ENCODE data around the gene FBXO28. TPM values are rescaled to one million over a fixed set of nuclear protein-coding genes. Genes with fewer than 3 reads are reported as not detected.
A peak's percentile ranks its signal among the peaks of the same experiment; 100 is the strongest.

Gene FBXO28
- total and polyA plus RNA-seq, 2 experiments from 2014 or later: 14.9 to 31.8 TPM

DNA sequence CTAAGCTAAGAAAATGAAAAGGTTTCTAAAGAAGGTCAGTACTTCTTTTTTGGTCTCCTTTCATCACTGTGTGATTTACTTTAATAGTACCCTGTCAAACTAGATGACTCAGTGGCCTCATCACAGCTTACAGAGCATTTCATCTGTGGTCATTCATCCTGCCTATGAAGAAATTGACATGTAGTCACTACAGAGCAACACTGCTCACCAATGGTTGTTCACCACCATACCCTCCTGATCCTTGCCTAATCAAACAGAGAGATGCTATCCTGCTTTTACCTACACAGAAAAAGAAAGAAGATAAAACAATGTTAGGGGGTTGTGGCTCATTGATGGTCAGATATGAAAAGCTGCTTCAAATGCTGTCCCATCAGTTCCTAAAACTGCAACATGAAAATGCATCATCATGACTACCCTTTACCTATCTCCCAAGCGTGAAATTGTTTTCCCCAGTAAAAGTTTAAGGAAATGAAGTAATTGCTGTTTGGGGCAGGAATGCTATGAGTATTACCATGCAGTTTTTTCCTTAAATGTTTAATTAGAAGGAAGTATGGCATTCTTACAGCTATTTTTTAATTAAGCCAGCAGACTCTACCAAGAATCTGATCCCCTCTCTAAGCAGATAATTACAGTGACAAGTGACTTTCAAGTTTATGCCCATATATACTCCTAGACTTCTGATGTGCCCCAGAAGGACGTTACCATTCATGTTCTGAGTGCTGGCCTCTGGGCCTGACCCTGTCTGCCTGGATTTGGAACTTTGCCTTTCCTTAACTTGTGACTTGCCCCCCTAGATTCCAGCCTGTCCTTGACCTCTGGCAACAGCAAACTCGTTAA lies 46.1 kb upstream of the FBXO28 start:
- peak overlapping the region; percentile 48 for H3K4me2 ChIP-seq (ENCODE audit: unreplicated experiment)
- TF ChIP-seq EZH2 (IDR thresholded peaks at IDR 0.05; ENCODE audit: insufficient read depth, poor library complexity, severe bottlenecking): no peak
- TF ChIP-seq EZH2phosphoT487 (IDR thresholded peaks at IDR 0.05; ENCODE audit: insufficient read depth, low read depth): no peak
- 35 to 48% methylated on average over 3 of the region's 3 CpGs for WGBS, 2 experiments (ENCODE audit: low coverage in 1 of 2, low lambda C conversion rate in 2 of 2, missing lambda C conversion rate in 2 of 2)
- no peak overlapping the region for H3K9ac ChIP-seq
- in situ Hi-C loops (cut with MboI): no loop called here
- H4K20me1 ChIP-seq (ENCODE audit: insufficient read depth): no peaks in the 10 kb centered on the region
- H3K27ac ChIP-seq: peak overlapping the region; percentile 31; the same call in 1 of the 2 replicates
- H3K4me3 ChIP-seq: peak overlapping the region; percentile 30; the same call in 1 of the 2 replicates
- H3K27me3 ChIP-seq (replicated peaks; ENCODE audit: insufficient read depth): no peaks in the 10 kb centered on the region
- H3K4me1 ChIP-seq (ENCODE audit: insufficient read depth): peaks cover 29% of the 10 kb centered on the region
- H3F3A ChIP-seq (ENCODE audit: insufficient read depth): peaks cover 22% of the 10 kb centered on the region
- no peaks in the 10 kb centered on the region for H3K9me2 ChIP-seq (ENCODE audit: insufficient read depth)
- no peaks in the 10 kb centered on the region for H3K36me3 ChIP-seq (ENCODE audit: low read depth)
- no peak overlapping the region for H2AFZ ChIP-seq
- H3K9me3 ChIP-seq (ENCODE audit: low read depth): no peaks in the 10 kb centered on the region
- DNase-seq: peak; percentile 87
- H3K79me2 ChIP-seq (ENCODE audit: insufficient read depth): no peaks in the 10 kb centered on the region

DNA sequence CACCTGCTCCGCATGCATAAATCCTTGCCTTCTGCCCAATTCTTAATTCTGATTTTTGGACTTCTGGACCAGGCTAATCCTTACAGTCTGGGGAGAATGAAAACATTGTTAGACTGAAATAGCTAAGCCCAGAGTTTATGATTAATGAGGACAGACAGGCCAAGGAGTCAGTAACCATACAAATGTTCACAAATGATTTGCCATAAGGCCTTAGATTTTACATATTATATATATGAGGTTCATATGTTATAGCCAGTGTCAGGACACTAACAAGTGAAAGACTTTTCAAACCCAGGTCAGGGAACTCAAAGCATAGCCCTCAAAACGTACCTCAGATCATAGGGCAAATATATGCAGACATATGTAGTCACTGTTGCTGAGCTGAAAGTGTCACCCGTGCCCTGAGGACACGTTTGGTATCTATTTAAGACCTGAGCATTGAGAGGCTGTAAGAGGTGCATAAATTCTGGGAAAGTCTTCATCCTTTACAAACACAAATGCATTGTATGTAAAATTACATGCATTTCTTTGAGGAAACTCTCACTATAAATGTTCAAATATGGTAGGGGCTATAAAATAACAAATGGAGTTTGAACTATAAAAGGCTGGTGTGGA lies 45.3 kb upstream of the FBXO28 start:
- in situ Hi-C loops (cut with MboI): no loop called here
- peaks cover 29% of the 10 kb centered on the region for H3K4me1 ChIP-seq (ENCODE audit: insufficient read depth)
- peaks cover 22% of the 10 kb centered on the region for H3F3A ChIP-seq (ENCODE audit: insufficient read depth)
- no peak overlapping the region for H3K4me3 ChIP-seq
- DNase-seq: no peak
- no peak overlapping the region for H2AFZ ChIP-seq
- no peaks in the 10 kb centered on the region for H3K9me3 ChIP-seq (ENCODE audit: low read depth)
- 87 to 89% methylated on average over 4 of the region's 4 CpGs for WGBS, 2 experiments (ENCODE audit: low coverage in 1 of 2, low lambda C conversion rate in 2 of 2, missing lambda C conversion rate in 2 of 2)
- no peak overlapping the region for H3K9ac ChIP-seq
- no peaks in the 10 kb centered on the region for H3K36me3 ChIP-seq (ENCODE audit: low read depth)
- TF ChIP-seq EZH2 (IDR thresholded peaks at IDR 0.05; ENCODE audit: insufficient read depth, poor library complexity, severe bottlenecking) (no peak), EZH2phosphoT487 (IDR thresholded peaks at IDR 0.05; ENCODE audit: insufficient read depth, low read depth) (no peak)
- no peaks in the 10 kb centered on the region for H3K79me2 ChIP-seq (ENCODE audit: insufficient read depth)
- peak overlapping the region; percentile 48 for H3K4me2 ChIP-seq (ENCODE audit: unreplicated experiment)
- no peaks in the 10 kb centered on the region for H3K27me3 ChIP-seq (replicated peaks; ENCODE audit: insufficient read depth)
- H3K9me2 ChIP-seq (ENCODE audit: insufficient read depth): no peaks in the 10 kb centered on the region
- no peaks in the 10 kb centered on the region for H4K20me1 ChIP-seq (ENCODE audit: insufficient read depth)
- H3K27ac ChIP-seq: no peak overlapping the region

DNA sequence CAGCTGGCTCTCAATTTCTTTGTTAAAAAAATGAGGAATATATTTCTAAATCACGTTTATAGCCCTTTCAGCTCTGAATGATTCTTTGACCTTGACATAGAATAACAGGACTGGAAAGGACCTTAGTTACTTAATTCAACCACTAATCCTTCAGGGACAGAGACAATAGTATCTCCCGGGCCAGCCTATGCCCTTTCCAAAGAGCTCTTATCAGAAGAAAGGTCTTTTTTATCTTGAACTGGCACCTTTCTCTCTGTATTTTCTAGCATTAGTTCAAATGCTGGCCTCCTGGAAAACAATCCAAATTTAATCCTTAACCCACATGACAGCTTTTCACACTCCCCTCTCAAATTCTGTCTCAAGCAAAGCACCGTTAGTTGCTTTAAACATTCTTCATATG lies 44.8 kb upstream of the FBXO28 start:
- WGBS, 2 experiments (ENCODE audit: low coverage in 1 of 2, low lambda C conversion rate in 2 of 2, missing lambda C conversion rate in 2 of 2): 96 to 97% methylated on average over 3 of the region's 3 CpGs
- H3K9me2 ChIP-seq (ENCODE audit: insufficient read depth): no peaks in the 10 kb centered on the region
- no peak for DNase-seq
- no peak overlapping the region for H3K27ac ChIP-seq
- H3K9ac ChIP-seq: no peak overlapping the region
- no peak overlapping the region for H2AFZ ChIP-seq
- TF ChIP-seq EZH2 (IDR thresholded peaks at IDR 0.05; ENCODE audit: insufficient read depth, poor library complexity, severe bottlenecking) (no peak), EZH2phosphoT487 (IDR thresholded peaks at IDR 0.05; ENCODE audit: insufficient read depth, low read depth) (no peak)
- peaks cover 29% of the 10 kb centered on the region for H3K4me1 ChIP-seq (ENCODE audit: insufficient read depth)
- no peak overlapping the region for H3K4me2 ChIP-seq (ENCODE audit: unreplicated experiment)
- in situ Hi-C loops (cut with MboI): no loop called here
- H3F3A ChIP-seq (ENCODE audit: insufficient read depth): peaks cover 22% of the 10 kb centered on the region
- H3K27me3 ChIP-seq (replicated peaks; ENCODE audit: insufficient read depth): no peaks in the 10 kb centered on the region
- H3K79me2 ChIP-seq (ENCODE audit: insufficient read depth): no peaks in the 10 kb centered on the region
- no peaks in the 10 kb centered on the region for H3K36me3 ChIP-seq (ENCODE audit: low read depth)
- H4K20me1 ChIP-seq (ENCODE audit: insufficient read depth): no peaks in the 10 kb centered on the region
- H3K4me3 ChIP-seq: no peak overlapping the region
- no peaks in the 10 kb centered on the region for H3K9me3 ChIP-seq (ENCODE audit: low read depth)

DNA sequence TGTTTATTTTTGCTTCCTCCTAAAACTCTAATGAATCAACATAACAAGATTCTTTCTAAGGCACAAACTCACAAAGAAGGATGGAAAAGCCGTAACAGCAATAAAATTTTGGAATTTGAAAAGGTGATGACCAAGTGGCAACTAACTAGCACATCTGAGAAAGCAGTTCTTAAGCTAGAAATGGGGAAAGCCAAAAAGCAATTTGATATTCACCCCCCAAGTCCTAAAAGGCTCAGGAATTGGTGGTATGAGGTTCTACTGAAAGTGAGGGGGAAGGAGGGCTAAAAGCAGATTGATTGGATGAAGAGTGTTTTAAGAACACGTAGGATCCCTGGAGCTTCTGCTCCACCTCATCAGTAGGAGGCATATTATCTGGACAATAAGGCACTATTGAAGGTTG lies 43.4 kb upstream of the FBXO28 start:
- DNase-seq: no peak
- Histone ChIP-seq H2AFZ (no peak overlapping the region), H3K4me2 (ENCODE audit: unreplicated experiment) (no peak overlapping the region), H3K4me3 (no peak overlapping the region), H3K9me2 (ENCODE audit: insufficient read depth) (no peaks in the 10 kb centered on the region), H3K9ac (no peak overlapping the region), H3K27me3 (replicated peaks; ENCODE audit: insufficient read depth) (no peaks in the 10 kb centered on the region), H3K79me2 (ENCODE audit: insufficient read depth) (no peaks in the 10 kb centered on the region), H3K27ac (no peak overlapping the region), H3K4me1 (ENCODE audit: insufficient read depth) (peaks cover 18% of the 10 kb centered on the region), H3F3A (ENCODE audit: insufficient read depth) (peaks cover 16% of the 10 kb centered on the region), H3K36me3 (ENCODE audit: low read depth) (no peaks in the 10 kb centered on the region), H4K20me1 (ENCODE audit: insufficient read depth) (no peaks in the 10 kb centered on the region), H3K9me3 (ENCODE audit: low read depth) (no peaks in the 10 kb centered on the region)
- TF ChIP-seq EZH2phosphoT487 (IDR thresholded peaks at IDR 0.05; ENCODE audit: insufficient read depth, low read depth) (no peak), EZH2 (IDR thresholded peaks at IDR 0.05; ENCODE audit: insufficient read depth, poor library complexity, severe bottlenecking) (no peak)
- 91 to 97% methylated on average over 2 of the region's 2 CpGs for WGBS, 2 experiments (ENCODE audit: low coverage in 1 of 2, low lambda C conversion rate in 2 of 2, missing lambda C conversion rate in 2 of 2)
- in situ Hi-C loops (cut with MboI): no loop called here
